GM12878 (cell line): Measurements from ENCODE around the gene WARS2. TPM values are rescaled to one million over a fixed set of nuclear protein-coding genes. Genes with fewer than 3 reads are reported as not detected.

ENCODE experiments used
- ATAC-seq: fragments of 200-7000 bp; cut with Tn5 transposase; 3 replicates; pipeline ENCODE4 v1.9.1; 2020; ENCODE audit warnings: mild to moderate bottlenecking, moderate library complexity
- BruUV-seq: library from RNA; stranded (reverse); fragments of 400-500 nt; replicated peaks from 2 replicates; lab custom pipeline; 2021; lab: Mats Ljungman, UMichigan
- CTCF ChIA-PET: fragments of 300-600 bp; sonication (Branson Sonifier 250); formaldehyde crosslinking; extraction: SDS; loops from one replicate; lab custom pipeline; 2021; ENCODE audit warnings: inconsistent platforms; lab: Yijun Ruan, JAX
- POLR2A ChIA-PET: fragments of 350-600 bp; formaldehyde crosslinking; extraction: SDS; loops from one replicate; lab custom pipeline; 2021; ENCODE audit warnings: inconsistent platforms; lab: Charles Lee
- RAD21 ChIA-PET: fragments of 300-600 bp; sonication (Branson Sonifier 250); formaldehyde crosslinking; loops from one replicate; lab custom pipeline; 2023; ENCODE audit warnings: antibody characterized with exemption; ENCODE audit not compliant: unreplicated experiment; lab: Charles Lee
- SMC1A ChIA-PET: fragments of 300-600 bp; sonication (Branson Sonifier 250); formaldehyde crosslinking; loops from one replicate; lab custom pipeline; 2023; ENCODE audit not compliant: unreplicated experiment, uncharacterized antibody; lab: Charles Lee
- DNase-seq: peaks from one replicate; pipeline ENCODE4 v3.0.0-alpha.2; 2011; ENCODE audit warnings: low read depth, low spot score
- FAIRE-seq: peaks from 3 replicates; lab custom pipeline; 2011; peaks lifted over from hg19 to GRCh38; lab: Jason Lieb, UNC
- H2AFZ ChIP-seq: 2 replicates; pipeline ENCODE4 v1.6.0; 2011; ENCODE audit warnings: low read depth, low read length, control low read depth; ENCODE audit not compliant: control insufficient read depth
- H3K27ac ChIP-seq: 2 replicates; pipeline ENCODE4 v1.5.1; 2011; ENCODE audit warnings: control low read depth; ENCODE audit not compliant: control insufficient read depth, insufficient read depth
- H3K27me3 ChIP-seq, 2 experiments: replicated peaks in 1 of 2; 2 replicates each; pipeline versions ENCODE4 v1.6.0 to v1.6.1; 2011; ENCODE audit warnings: low read length in 1 of 2; ENCODE audit not compliant: control insufficient read depth in 2 of 2, insufficient read depth in 2 of 2
- H3K36me3 ChIP-seq, 2 experiments: 2 replicates each; pipeline ENCODE4 v1.5.1; 2011; ENCODE audit warnings: low read length in 1 of 2; ENCODE audit not compliant: control insufficient read depth in 2 of 2, insufficient read depth in 2 of 2
- H3K4me1 ChIP-seq: 2 replicates; pipeline ENCODE4 v1.6.1; 2011; ENCODE audit warnings: mild to moderate bottlenecking, low read length, moderate library complexity, mixed read lengths; ENCODE audit not compliant: control insufficient read depth, insufficient read depth
- H3K4me2 ChIP-seq: 2 replicates; pipeline ENCODE4 v1.6.0; 2011; ENCODE audit warnings: control low read depth; ENCODE audit not compliant: control insufficient read depth, insufficient read depth
- H3K4me3 ChIP-seq: fragments of 200-600 bp; sonication (generic); 2 replicates; pipeline ENCODE4 v1.5.1; 2016
- H3K79me2 ChIP-seq: 2 replicates; pipeline ENCODE4 v1.6.0; 2011; ENCODE audit warnings: low read length; ENCODE audit not compliant: control insufficient read depth, insufficient read depth
- H3K9ac ChIP-seq: 2 replicates; pipeline ENCODE4 v1.8.0; 2011; ENCODE audit warnings: low read length, control low read depth, mixed read lengths; ENCODE audit not compliant: control insufficient read depth, insufficient read depth
- H3K9me3 ChIP-seq: replicated peaks from 3 replicates; pipeline ENCODE4 v1.5.1; 2011; ENCODE audit warnings: mild to moderate bottlenecking, low read length; ENCODE audit not compliant: control insufficient read depth, insufficient read depth
- H4K20me1 ChIP-seq: 2 replicates; pipeline ENCODE4 v1.6.0; 2011; ENCODE audit not compliant: control insufficient read depth, insufficient read depth
- ATF7 ChIP-seq: fragments of 450-650 bp; IDR thresholded peaks from 2 replicates; pipeline ENCODE4 v1.6.1; 2016; ENCODE audit warnings: low read depth, mild to moderate bottlenecking
- BCL3 ChIP-seq: IDR thresholded peaks from 2 replicates; pipeline ENCODE4 v1.6.1; 2011; ENCODE audit warnings: borderline replicate concordance, low read depth, mild to moderate bottlenecking, moderate library complexity, low read length; ENCODE audit not compliant: insufficient read depth, poor library complexity, severe bottlenecking
- BRCA1 ChIP-seq: IDR thresholded peaks from 2 replicates; pipeline ENCODE4 v1.6.1; 2011; ENCODE audit warnings: low read depth, low read length, improper control_type of control experiment
- CHD1 ChIP-seq: IDR thresholded peaks from 2 replicates; pipeline ENCODE4 v1.6.1; 2012; ENCODE audit warnings: low read depth, low read length, improper control_type of control experiment
- CREB1 ChIP-seq: IDR thresholded peaks from 2 replicates; pipeline ENCODE4 v1.6.1; 2012; ENCODE audit warnings: low read depth, mild to moderate bottlenecking, inconsistent platforms
- ETV6 ChIP-seq, 2 experiments: fragments of 450-650 bp in 1 of 2; IDR thresholded peaks in 1 of 2; conservative IDR thresholded peaks in 1 of 2; 2 replicates each; pipeline ENCODE4 v1.6.1; 2014; ENCODE audit warnings: antibody characterized with exemption in 1 of 2, borderline replicate concordance in 1 of 2, low read depth in 1 of 2, mild to moderate bottlenecking in 1 of 2, moderate library complexity in 1 of 2
- FOXM1 ChIP-seq: IDR thresholded peaks from 2 replicates; pipeline ENCODE4 v1.6.1; 2012; ENCODE audit warnings: low read depth, mild to moderate bottlenecking, inconsistent platforms, low read length, moderate library complexity
- HSF1 ChIP-seq: fragments of 150-350 bp; IDR thresholded peaks from 2 replicates; pipeline ENCODE4 v1.6.1; 2014; ENCODE audit warnings: mild to moderate bottlenecking, low read depth, low read length
- IKZF2 ChIP-seq, 2 experiments: fragments of 450-650 bp; IDR thresholded peaks; 2 replicates each; pipeline ENCODE4 v1.6.1; 2017; ENCODE audit warnings: mild to moderate bottlenecking in 2 of 2, moderate library complexity in 2 of 2
- KDM1A ChIP-seq: fragments of 200-600 bp; sonication (generic); IDR thresholded peaks from 2 replicates; pipeline ENCODE4 v1.6.1; 2016; ENCODE audit warnings: borderline replicate concordance
- NR2C2 ChIP-seq: IDR thresholded peaks from 2 replicates; pipeline ENCODE4 v1.6.1; 2011; ENCODE audit warnings: borderline replicate concordance, low read depth; ENCODE audit not compliant: control insufficient read depth, insufficient read length
- POLR2AphosphoS5 ChIP-seq: IDR thresholded peaks from 2 replicates; pipeline ENCODE4 v1.6.1; 2011; ENCODE audit warnings: mild to moderate bottlenecking, low read length, inconsistent platforms
- RUNX3 ChIP-seq: IDR thresholded peaks from 2 replicates; pipeline ENCODE4 v1.6.1; 2012; ENCODE audit warnings: low read length, inconsistent platforms
- SMC3 ChIP-seq: IDR thresholded peaks from 2 replicates; pipeline ENCODE4 v1.6.1; 2011; ENCODE audit warnings: low read length, improper control_type of control experiment, borderline replicate concordance
- WGBS: methylation state at CpG from one replicate; pipeline ENCODE4 v1.1.6; 2016; ENCODE audit warnings: low lambda C conversion rate; ENCODE audit not compliant: insufficient replicate concordance, insufficient coverage; ENCODE audit errors: missing lambda C conversion rate; 5-methylcytosine and 5-hydroxymethylcytosine counted together
- in situ Hi-C: fragments of 300-500 bp; cut with MboI; formaldehyde crosslinking; loops from 9 replicates; pipeline ENCODE4 v1.14.3; 2018; ENCODE audit warnings: mixed read lengths
- intact Hi-C: fragments of 100-400 bp; cut with micrococcal nuclease; formaldehyde crosslinking; loops from one replicate; pipeline ENCODE4 v1.14.2; 2022; ENCODE audit not compliant: unreplicated experiment
- polyA plus RNA-seq, 11 experiments: library from polyadenylated mRNA; depleted of rRNA in 4 of 11; unstranded in 6 of 11; stranded (reverse) in 5 of 11; fragments of >200 nt; fragmentation: Nextera tagmentation in 4 of 11; fragmentation: Illumina TruSeq in 1 of 11; extraction: Ambion mirVana in 4 of 11; extraction: Trizol in 1 of 11; gene quantifications; 1 replicate in 1 of 11; 2 replicates in 10 of 11; pipeline versions ENCODE4 v1.2.1 to v1.2.3, GENCODE V29; 2011 to 2016; ENCODE audit warnings: inconsistent platforms in 2 of 11, missing spikeins in 2 of 11, low read depth in 1 of 11
- total RNA-seq, 4 experiments: library from RNA; depleted of rRNA in 3 of 4; stranded (reverse); fragments of >200 nt in 3 of 4; fragmentation: Illumina TruSeq in 1 of 4; extraction: Trizol in 1 of 4; gene quantifications; 2 replicates each; pipeline versions ENCODE4 v1.2.1 to v1.2.3, GENCODE V29; 2013 to 2021
- TF ChIP-seq, protein P1 (sequence below): IDR thresholded peaks from 2 replicates; pipeline ENCODE4 v1.6.1; 2011; ENCODE audit warnings: low read depth, low read length, improper control_type of control experiment, borderline replicate concordance
- TF ChIP-seq, protein P2 (sequence below): fragments of 450-650 bp; IDR thresholded peaks from 2 replicates; pipeline ENCODE4 v1.6.1; 2018; ENCODE audit warnings: borderline replicate concordance, mild to moderate bottlenecking; ENCODE audit not compliant: partially characterized antibody

Gene WARS2
- total and polyA plus RNA-seq, 10 of the 15 experiments (the other 5 are each of a cell fraction or from before 2014, with no cell fraction given): 5.5 to 22.2 (median 14.4) TPM

- intact Hi-C loops: no loop called here
- FAIRE-seq: no peak
- TF ChIP-seq, protein P1, sequence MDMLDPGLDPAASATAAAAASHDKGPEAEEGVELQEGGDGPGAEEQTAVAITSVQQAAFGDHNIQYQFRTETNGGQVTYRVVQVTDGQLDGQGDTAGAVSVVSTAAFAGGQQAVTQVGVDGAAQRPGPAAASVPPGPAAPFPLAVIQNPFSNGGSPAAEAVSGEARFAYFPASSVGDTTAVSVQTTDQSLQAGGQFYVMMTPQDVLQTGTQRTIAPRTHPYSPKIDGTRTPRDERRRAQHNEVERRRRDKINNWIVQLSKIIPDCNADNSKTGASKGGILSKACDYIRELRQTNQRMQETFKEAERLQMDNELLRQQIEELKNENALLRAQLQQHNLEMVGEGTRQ: no peak
- TF ChIP-seq NR2C2 (no peak), IKZF2 (IDR thresholded peaks at IDR 0.05) (no peak), HSF1 (no peak), BRCA1 (no peak), ATF7 (no peak), CREB1 (no peak), FOXM1 (no peak), RUNX3 (no peak), CHD1 (no peak), BCL3 (no peak), SMC3 (no peak), KDM1A (no peak), ETV6 (conservative IDR thresholded peaks at IDR 0.05 in 1 of 2, IDR thresholded peaks at IDR 0.05 in 1 of 2; ENCODE audit: borderline replicate concordance in 1 of 2, low read depth in 1 of 2) (no peak), POLR2AphosphoS5 (no peak)
- TF ChIP-seq, protein P2, sequence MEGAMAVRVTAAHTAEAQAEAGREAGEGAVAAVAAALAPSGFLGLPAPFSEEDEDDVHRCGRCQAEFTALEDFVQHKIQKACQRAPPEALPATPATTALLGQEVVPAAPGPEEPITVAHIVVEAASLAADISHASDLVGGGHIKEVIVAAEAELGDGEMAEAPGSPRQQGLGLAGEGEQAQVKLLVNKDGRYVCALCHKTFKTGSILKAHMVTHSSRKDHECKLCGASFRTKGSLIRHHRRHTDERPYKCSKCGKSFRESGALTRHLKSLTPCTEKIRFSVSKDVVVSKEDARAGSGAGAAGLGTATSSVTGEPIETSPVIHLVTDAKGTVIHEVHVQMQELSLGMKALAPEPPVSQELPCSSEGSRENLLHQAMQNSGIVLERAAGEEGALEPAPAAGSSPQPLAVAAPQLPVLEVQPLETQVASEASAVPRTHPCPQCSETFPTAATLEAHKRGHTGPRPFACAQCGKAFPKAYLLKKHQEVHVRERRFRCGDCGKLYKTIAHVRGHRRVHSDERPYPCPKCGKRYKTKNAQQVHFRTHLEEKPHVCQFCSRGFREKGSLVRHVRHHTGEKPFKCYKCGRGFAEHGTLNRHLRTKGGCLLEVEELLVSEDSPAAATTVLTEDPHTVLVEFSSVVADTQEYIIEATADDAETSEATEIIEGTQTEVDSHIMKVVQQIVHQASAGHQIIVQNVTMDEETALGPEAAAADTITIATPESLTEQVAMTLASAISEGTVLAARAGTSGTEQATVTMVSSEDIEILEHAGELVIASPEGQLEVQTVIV: no peak
These were observed 130.3 kb downstream of the WARS2 start for GRCh38 chr1:119010201-119010600.

More at GRCh38 chr1:119010201-119010600, 130.3 kb downstream of the WARS2 start:
- Histone ChIP-seq H3K4me1 (no peaks in the 10 kb centered on the region), H3K27me3 (peaks cover 6 to 10% of the 10 kb centered on the region in 2 experiments), H4K20me1 (no peaks in the 10 kb centered on the region), H3K79me2 (no peaks in the 10 kb centered on the region), H3K36me3 (no peaks in the 10 kb centered on the region), H3K9ac (no peak overlapping the region), H2AFZ (no peak overlapping the region), H3K4me2 (no peak overlapping the region), H3K9me3 (peaks cover 4% of the 10 kb centered on the region; the same call in 1 of the 3 replicates), H3K27ac (no peak overlapping the region), H3K4me3 (no peak overlapping the region)
- 0% methylated on average over 1 of the region's 1 CpG for WGBS
- no TSS peak for BruUV-seq
- ChIA-PET POLR2A (no interaction called here), CTCF (interaction anchor here (1.0 to 5.4 kb wide), 3 partner anchors 18 to 266 kb away, joined by 3 to 21 read pairs (median 3); no protein-coding TSS in a partner anchor), RAD21 (no interaction called here), SMC1A (interaction anchor here (1.6 kb wide), 2 partner anchors 15 to 32 kb away, joined by 4 to 6 read pairs; no protein-coding TSS in a partner anchor)
- in situ Hi-C loops: loop anchor here (5.0 kb wide), 1 partner anchor 858 kb away; no protein-coding TSS in a partner anchor
- ATAC-seq (no peak), DNase-seq (no peak)
